Endodermal cell (in vitro differentiated cells): Measurements from ENCODE around the gene FAM81B. TPM values are rescaled to one million over a fixed set of nuclear protein-coding genes. Genes with fewer than 3 reads are reported as not detected.
"Not testable (repeated sequence)": the region's sequence is repeated elsewhere in the genome, so short reads cannot be mapped to it uniquely, and the experiment has no call there.

ENCODE experiments used
- DNase-seq: peaks from one replicate; pipeline ENCODE4 v3.0.0-alpha.2; 2017
- H3K27ac ChIP-seq: 2 replicates; pipeline ENCODE4 v1.5.1; 2013; ENCODE audit warnings: mild to moderate bottlenecking, low read depth, low read length, moderate library complexity
- H3K27me3 ChIP-seq: 2 replicates; pipeline ENCODE4 v1.6.1; 2013; ENCODE audit warnings: mild to moderate bottlenecking, low read length, moderate library complexity; ENCODE audit not compliant: insufficient read depth, control insufficient read depth, poor library complexity, severe bottlenecking
- H3K36me3 ChIP-seq: 2 replicates; pipeline ENCODE4 v1.7.0; 2013; ENCODE audit warnings: mild to moderate bottlenecking, low read length, moderate library complexity; ENCODE audit not compliant: control insufficient read depth, insufficient read depth
- H3K4me1 ChIP-seq: one replicate; pipeline ENCODE4 v1.7.0; 2013; ENCODE audit warnings: low read length; ENCODE audit not compliant: control insufficient read depth, insufficient read depth
- H3K4me3 ChIP-seq: 2 replicates; pipeline ENCODE4 v1.5.1; 2013; ENCODE audit warnings: mild to moderate bottlenecking, low read length, moderate library complexity
- H3K9ac ChIP-seq: 2 replicates; pipeline ENCODE4 v1.6.1; 2013; ENCODE audit warnings: mild to moderate bottlenecking, low read length, moderate library complexity; ENCODE audit not compliant: poor library complexity, severe bottlenecking; ENCODE audit errors: extremely low read depth
- H3K9me3 ChIP-seq: 2 replicates; pipeline ENCODE4 v1.6.1; 2013; ENCODE audit warnings: mild to moderate bottlenecking, low read length, moderate library complexity; ENCODE audit not compliant: control insufficient read depth
- H3K27ac Mint-ChIP-seq: 2 replicates; pipeline ENCODE4 v1.8.0; 2020; ENCODE audit warnings: mixed read lengths
- H3K27me3 Mint-ChIP-seq: 2 replicates; pipeline ENCODE4 v1.8.0; 2021; ENCODE audit warnings: mild to moderate bottlenecking, mixed read lengths; ENCODE audit not compliant: insufficient read depth
- H3K36me3 Mint-ChIP-seq: 2 replicates; pipeline ENCODE4 v1.8.0; 2020; ENCODE audit warnings: low read depth, mixed read lengths
- H3K4me1 Mint-ChIP-seq: 2 replicates; pipeline ENCODE4 v1.8.0; 2020; ENCODE audit warnings: mixed read lengths
- H3K4me3 Mint-ChIP-seq: 2 replicates; pipeline ENCODE4 v1.8.0; 2020; ENCODE audit warnings: mild to moderate bottlenecking, moderate library complexity, mixed read lengths
- H3K9me3 Mint-ChIP-seq: 2 replicates; pipeline ENCODE4 v1.8.0; 2020; ENCODE audit warnings: mild to moderate bottlenecking, mixed read lengths
- CTCF ChIP-seq: fragments of 200-600 bp; sonication (generic); conservative IDR thresholded peaks from 2 replicates; pipeline ENCODE4 v1.5.0; 2021; ENCODE audit warnings: antibody characterized with exemption, mild to moderate bottlenecking
- WGBS, 2 experiments: methylation state at CpG; one replicate each; pipeline versions ENCODE4 v1.1.5 to v1.1.7; 2013; ENCODE audit warnings: missing lambda C conversion rate in 2 of 2, mixed read lengths in 1 of 2; ENCODE audit not compliant: insufficient coverage in 1 of 2, insufficient read length in 1 of 2; 5-methylcytosine and 5-hydroxymethylcytosine counted together
- total RNA-seq, 2 donors: library from RNA; stranded (reverse); fragmentation: NEBNext Ultra II Directional in 1 of 2; extraction: Animal tissue kit (Norgen Biotek cat#: 25700) in 1 of 2; gene quantifications; 2 replicates in 1 of 2; 3 replicates in 1 of 2; pipeline ENCODE4 v1.2.1, GENCODE V29; 2021

The FAM81B gene
- total RNA-seq, 2 donors from 2014 or later: not detected

- H3K27ac Mint-ChIP-seq: no peak overlapping the region
- Histone ChIP-seq H3K9me3 (peaks cover 18% of the 10 kb centered on the region), H3K36me3 (no peaks in the 10 kb centered on the region), H3K27me3 (no peaks in the 10 kb centered on the region), H3K4me1 (no peaks in the 10 kb centered on the region), H3K9ac (no peak overlapping the region), H3K4me3 (no peak overlapping the region), H3K27ac (no peak overlapping the region)
- no peaks in the 10 kb centered on the region for H3K4me1 Mint-ChIP-seq
- H3K9me3 Mint-ChIP-seq: peaks cover 17% of the 10 kb centered on the region
- no peaks in the 10 kb centered on the region for H3K27me3 Mint-ChIP-seq
- TF ChIP-seq CTCF: no peak
- 94 to 96% methylated on average over 4 of the region's 5 CpGs for WGBS, 2 experiments
- no peak overlapping the region for H3K4me3 Mint-ChIP-seq
- DNase-seq: no peak
- no peaks in the 10 kb centered on the region for H3K36me3 Mint-ChIP-seq
Observed at GRCh38 chr5:95384485-95385213, 6.5 kb upstream of the FAM81B start.

GRCh38 chr5:95385334-95385733, 5.8 kb upstream of the FAM81B start:
- Mint-ChIP-seq H3K36me3 (no peaks in the 10 kb centered on the region), H3K4me3 (no peak overlapping the region), H3K27ac (no peak overlapping the region), H3K9me3 (peaks cover 10% of the 10 kb centered on the region), H3K4me1 (no peaks in the 10 kb centered on the region), H3K27me3 (no peaks in the 10 kb centered on the region)
- DNase-seq: no peak
- H3K9ac ChIP-seq: no peak overlapping the region
- no peak overlapping the region for H3K27ac ChIP-seq
- no peaks in the 10 kb centered on the region for H3K36me3 ChIP-seq
- peaks cover 16% of the 10 kb centered on the region for H3K9me3 ChIP-seq
- no peak for TF ChIP-seq CTCF
- H3K4me3 ChIP-seq: no peak overlapping the region
- 92% methylated on average over 1 of the region's 1 CpG; no CpG with 5 or more reads in 1 of the 2 experiments for WGBS, 2 experiments
- H3K27me3 ChIP-seq: no peaks in the 10 kb centered on the region
- H3K4me1 ChIP-seq: no peaks in the 10 kb centered on the region

- not testable (repeated sequence) for H3K4me1 Mint-ChIP-seq, H3K27me3 Mint-ChIP-seq, H3K36me3 Mint-ChIP-seq, H3K9ac ChIP-seq, H3K27me3 ChIP-seq, H3K36me3 ChIP-seq, H3K4me1 ChIP-seq, DNase-seq, H3K4me3 Mint-ChIP-seq, H3K27ac Mint-ChIP-seq, H3K27ac ChIP-seq, H3K9me3 Mint-ChIP-seq, H3K4me3 ChIP-seq
- 100% methylated on average over 2 of the region's 3 CpGs; no CpG with 5 or more reads in 1 of the 2 experiments for WGBS, 2 experiments
- peaks cover 10% of the 10 kb centered on the region for H3K9me3 ChIP-seq
Observed at GRCh38 chr5:95391965-95392364, 799 bp downstream of the FAM81B start.
